Activated CD8-positive, alpha-beta memory T cell treated with anti-CD3 and anti-CD28 coated beads for 1 hour (primary cell): ENCODE measurements around the gene BANP.
"Not testable (repeated sequence)": the region's sequence is repeated elsewhere in the genome, so short reads cannot be mapped to it uniquely, and the experiment has no call there.

Source experiments
- DNase-seq, 2 donors: peaks; one replicate each; pipeline ENCODE4 v3.0.0-alpha.2; 2020; ENCODE audit warnings: low read depth in 1 of 2; ENCODE audit errors: extremely low read depth in 1 of 2

BANP gene

DNA sequence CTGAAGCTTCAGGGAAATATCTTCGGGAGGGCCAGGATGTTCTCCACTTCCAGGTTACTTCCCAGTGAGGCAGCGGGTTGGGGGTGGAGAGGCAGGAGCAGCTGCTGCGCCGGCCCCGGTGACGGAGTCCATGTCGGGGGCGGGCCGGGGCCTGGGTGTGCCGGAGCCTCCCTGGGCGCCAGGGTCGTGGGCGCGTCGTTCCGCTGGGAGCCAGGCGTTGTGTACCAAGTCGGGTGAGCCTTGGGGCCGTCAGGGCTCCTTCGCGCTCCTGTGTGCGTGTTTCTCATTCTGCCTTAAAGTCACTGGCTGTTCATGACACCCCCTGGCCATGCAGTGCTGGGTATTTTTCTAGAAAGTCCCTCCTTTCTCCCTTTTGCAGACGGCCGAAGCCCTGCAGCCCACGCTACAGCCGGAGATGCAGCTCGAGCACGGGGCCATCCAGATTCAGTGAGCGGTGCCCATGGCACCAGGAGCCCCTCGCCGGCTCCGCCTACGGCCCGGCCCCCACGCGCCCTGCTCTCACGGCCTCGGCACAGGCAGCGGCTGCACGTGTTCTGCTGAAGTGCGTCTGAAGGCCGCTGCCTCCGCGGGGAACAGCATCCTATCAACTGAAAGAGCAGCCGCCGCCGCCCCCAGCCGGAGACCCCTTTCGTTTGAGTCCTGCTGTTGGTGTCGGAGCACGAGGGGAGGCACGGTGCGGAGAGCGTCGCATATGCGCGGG, 125.1 kb downstream of the BANP start:
- DNase-seq, result no peak

DNA sequence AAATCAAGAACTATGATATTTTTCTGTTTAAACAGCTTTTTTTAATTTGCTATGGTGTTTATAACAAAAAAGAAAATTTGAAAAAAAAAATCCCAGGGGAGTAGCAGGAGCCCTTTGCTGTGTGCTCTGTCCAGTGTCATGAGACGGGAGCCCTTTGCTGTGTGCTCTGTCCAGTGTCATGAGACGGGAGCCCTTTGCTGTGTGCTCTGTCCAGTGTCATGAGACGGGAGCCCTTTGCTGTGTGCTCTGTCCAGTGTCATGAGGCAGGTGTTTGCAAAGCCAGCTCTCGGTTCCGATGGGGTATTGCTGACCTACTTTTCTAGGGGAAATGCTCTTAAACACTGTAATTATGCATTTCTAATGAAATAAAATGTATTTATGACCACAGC, 125.7 kb downstream of the BANP start:
- not testable (repeated sequence) for DNase-seq

- no peak for DNase-seq
Measured at GRCh38 chr16:88077328-88078108, 126.3 kb downstream of the BANP start.

- DNase-seq, result no peak
Measured at GRCh38 chr16:88078111-88078775, 127.0 kb downstream of the BANP start.

- DNase-seq, result no peak
Measured at GRCh38 chr16:88083582-88083981, 132.3 kb downstream of the BANP start.

GRCh38 chr16:88084881-88085280, 133.6 kb downstream of the BANP start:
- no peak for DNase-seq

GRCh38 chr16:88086571-88087516, 135.6 kb downstream of the BANP start:
- no peak for DNase-seq

- no peak for DNase-seq
Measured at GRCh38 chr16:88087517-88087877, 136.3 kb downstream of the BANP start.

- no peak for DNase-seq
Measured at GRCh38 chr16:88088161-88088581, 136.9 kb downstream of the BANP start.

GRCh38 chr16:88088611-88089010, 137.4 kb downstream of the BANP start:
- DNase-seq, result not testable (repeated sequence)

DNA sequence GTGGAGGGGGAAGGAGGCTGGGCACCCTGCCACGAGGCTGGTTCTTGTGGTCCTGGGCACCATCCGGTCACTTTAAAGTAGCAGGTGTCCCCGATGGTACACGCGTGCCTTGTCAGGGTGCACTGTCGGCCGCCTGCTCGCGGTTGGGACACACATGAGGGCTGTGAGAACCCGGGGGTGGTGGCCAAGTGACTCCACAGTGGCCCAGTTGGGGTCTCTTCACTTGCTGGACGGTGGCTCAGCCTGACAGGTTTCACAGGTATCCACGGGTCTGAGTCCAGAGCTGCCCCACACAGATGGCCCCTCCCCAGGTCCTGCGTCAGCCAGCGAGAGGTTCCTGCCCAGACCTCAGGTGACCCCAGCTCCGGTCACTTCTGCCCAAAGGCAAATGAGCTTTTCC, 137.8 kb downstream of the BANP start:
- not testable (repeated sequence) for DNase-seq

GRCh38 chr16:88089632-88090376, 138.6 kb downstream of the BANP start:
- not testable (repeated sequence) for DNase-seq

DNA sequence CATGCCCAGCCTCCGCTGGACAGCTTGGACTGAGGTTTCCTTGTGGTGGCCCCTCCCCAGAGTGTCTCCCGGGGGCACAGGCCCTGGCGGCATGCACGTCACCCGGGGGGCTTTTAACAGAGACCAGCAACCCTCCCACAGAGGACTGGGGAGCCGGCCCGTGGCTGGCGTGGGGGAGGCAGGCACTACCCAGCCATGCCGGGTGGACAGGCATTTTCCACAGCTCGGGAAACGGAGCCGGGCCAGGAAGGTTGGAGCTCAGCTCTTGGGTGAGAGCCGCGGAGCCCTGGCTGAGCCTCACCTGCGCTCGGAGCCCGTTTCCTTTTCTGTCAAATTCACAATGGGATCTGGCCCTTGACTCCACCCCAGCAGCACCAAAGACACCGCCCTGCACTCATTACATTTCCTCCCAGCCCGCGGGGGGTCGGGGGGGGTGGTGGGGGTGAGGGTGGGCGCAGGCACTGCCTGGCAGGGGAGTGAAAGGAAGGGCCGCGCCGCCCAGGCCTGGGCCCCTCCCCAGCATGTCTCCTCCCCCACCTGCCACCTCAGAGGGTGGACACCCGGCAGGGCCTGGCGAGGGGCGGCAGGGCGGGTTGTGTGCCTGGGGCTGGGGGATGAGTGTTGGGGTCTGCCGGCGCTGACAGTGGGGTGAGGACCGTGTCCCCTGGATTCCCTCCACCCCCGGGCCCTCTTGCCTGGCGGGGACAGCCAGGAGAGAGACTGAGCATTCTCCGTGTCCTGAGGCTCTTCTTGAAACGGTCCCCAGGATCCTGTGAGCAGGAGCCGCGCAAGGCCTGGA, 139.3 kb downstream of the BANP start:
- not testable (repeated sequence) for DNase-seq

DNA sequence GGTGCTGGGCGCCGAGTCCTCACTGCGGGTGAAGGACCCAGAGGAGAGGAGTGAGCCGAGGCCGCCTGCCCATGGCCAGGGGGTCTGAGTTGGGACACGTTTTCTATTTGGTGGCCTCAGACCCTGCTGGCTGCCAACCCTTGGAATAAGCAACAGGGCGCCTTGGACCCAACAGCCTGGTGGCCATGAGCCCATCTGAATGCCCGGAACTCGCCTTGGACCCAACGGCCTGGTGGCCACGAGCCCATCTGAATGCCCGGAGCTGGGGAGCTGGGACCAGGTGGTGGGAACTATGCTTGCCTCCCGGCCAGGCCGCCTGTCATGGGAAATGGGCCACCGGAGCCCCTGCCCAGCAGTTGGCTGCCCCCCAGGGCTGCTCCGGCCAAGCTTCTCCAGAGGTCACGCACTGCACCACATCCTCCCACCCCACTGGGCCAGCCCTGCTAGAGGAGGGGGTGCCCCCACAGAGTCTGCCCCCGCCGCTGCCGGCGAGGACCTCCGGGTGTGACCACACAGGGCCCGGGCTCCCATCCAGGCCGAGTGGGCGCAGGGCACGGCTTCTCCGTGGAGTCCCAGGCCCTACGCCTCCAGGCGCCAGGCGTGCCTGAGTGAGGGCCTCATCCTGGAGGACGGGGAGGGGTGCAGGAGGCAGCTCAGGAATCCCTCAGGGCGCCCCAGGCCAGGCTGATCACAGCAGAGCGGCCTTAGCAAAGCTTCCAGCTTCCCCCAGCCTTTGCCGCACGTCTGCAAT, 140.2 kb downstream of the BANP start:
- DNase-seq, result not testable (repeated sequence)

DNA sequence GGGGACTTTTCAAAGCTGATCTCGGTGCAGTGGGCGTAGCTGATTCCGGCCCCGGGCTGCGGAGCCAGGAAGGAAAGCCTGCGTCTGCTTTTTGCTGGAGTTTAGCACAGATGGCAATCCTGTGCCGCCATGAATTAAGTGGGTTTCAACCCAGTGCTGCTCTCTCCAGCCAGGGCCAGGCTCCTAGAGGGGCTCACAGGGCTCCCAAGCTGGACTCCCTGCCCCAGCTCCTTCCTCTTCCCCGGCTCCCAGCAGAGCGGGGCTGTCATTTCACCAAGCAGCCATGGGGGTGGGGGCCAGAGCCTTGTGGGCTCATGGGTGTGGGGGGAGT, 140.7 kb downstream of the BANP start:
- not testable (repeated sequence) for DNase-seq

GRCh38 chr16:88092791-88093555, 141.7 kb downstream of the BANP start:
- not testable (repeated sequence) for DNase-seq

GRCh38 chr16:88093556-88094252, 142.5 kb downstream of the BANP start:
- not testable (repeated sequence) for DNase-seq
